HG03571 (cell line): ENCODE results near the gene H2BW2.
"Not testable (repeated sequence)": the region's sequence is repeated elsewhere in the genome, so short reads cannot be mapped to it uniquely, and the experiment has no call there.

Experiments
- ATAC-seq: cut with Tn5 transposase; IDR thresholded peaks from one replicate; pipeline ENCODE4 v1.9.1; 2021; ENCODE audit not compliant: unreplicated experiment

The H2BW2 gene

GRCh38 chrX:104039689-104040505, at the start of gene H2BW2:
Gene H2BW2, plus strand, starts transcription at chrX:104039956. Its CDS starts 39 bp downstream, at chrX:104039995.
- no peak for ATAC-seq

DNA sequence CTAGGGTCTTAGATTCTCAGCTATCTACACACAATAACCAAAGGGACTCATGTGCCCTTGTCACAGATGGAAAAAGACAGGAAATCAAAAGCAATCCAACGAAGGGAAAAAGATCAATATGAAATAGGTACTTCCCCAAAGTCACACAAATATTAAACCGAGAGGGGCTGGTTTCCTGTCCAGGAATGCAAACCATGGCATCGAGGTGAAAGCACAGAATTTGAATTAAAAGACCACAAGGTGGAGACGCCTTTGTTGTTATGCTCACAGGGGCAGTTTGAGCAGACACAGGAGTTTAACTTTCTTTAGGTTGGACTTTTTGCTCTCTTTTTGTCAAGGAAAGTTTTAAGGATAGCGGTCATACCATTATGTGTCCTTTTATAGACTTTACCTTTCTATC, 40.5 kb upstream of the H2BW2 start:
- ATAC-seq = peak; percentile 87

GRCh38 chrX:104008831-104009230, 30.9 kb upstream of the H2BW2 start:
- ATAC-seq = no peak

- ATAC-seq = no peak
These were observed 26.6 kb upstream of the H2BW2 start for GRCh38 chrX:104013158-104013557.

DNA sequence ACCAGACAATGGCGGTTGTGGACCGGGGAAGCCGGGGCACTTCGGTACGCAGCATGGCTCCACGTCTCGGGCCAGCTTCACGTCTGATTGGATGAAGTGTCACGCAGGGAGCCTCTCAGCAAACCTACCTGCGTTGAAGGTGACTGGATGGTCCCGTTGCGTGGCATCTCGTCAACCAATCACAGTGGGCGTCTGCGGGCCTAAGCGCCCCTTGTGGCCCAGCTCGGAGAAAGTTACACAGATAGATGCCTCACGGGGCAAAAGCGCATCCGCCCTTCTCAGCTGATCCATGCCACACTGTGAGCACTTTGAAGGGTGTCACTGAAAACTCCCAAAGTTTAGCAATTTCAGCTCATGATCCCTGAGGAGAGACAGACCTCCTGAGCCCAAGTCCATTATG, 26.1 kb upstream of the H2BW2 start, which contains the start of gene H2BW1:
H2BW1 (minus strand) TSS at position 103 of the 400 bp plus-strand sequence. CDS start 132 bp downstream, outside the sequence.
- no peak for ATAC-seq

DNA sequence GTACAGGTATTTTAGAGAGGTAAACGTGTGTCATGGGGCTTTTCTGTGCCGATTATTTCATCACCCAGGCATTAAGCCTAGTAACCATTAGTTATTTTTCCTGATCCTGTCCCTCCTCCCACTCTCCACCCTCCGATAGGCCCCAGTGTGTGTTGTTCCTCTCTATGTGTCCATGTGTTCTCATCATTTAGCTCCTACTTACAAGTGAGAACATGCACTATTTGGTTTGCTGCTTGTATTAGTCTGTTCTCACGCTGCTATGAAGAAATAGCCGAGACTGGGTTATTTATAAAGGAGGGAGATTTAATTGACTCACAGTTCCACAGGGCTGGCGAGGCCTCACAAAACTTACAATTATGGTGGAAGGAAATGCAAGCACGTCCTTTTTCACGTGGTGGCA, 24.2 kb upstream of the H2BW2 start:
- not testable (repeated sequence) for ATAC-seq

DNA sequence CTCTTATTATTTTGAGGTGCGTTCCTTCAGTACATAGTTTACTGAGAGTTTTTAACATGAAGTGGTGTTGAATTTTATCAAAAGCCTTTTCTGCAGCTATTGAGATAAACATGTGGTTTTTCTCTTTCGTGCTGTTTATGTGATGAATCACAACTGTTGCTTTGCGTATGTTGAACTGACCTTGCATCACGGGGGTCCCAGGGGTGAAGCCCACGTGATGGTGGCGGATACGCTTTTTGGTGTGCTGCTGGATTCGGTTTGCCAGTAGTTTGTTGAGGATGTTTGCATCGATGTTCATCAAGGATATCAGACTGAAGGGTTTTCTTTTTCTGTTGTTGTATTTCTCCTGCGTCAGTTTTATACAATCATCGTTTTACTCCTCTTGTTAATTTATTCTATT, 21.6 kb upstream of the H2BW2 start:
- no peak for ATAC-seq

DNA sequence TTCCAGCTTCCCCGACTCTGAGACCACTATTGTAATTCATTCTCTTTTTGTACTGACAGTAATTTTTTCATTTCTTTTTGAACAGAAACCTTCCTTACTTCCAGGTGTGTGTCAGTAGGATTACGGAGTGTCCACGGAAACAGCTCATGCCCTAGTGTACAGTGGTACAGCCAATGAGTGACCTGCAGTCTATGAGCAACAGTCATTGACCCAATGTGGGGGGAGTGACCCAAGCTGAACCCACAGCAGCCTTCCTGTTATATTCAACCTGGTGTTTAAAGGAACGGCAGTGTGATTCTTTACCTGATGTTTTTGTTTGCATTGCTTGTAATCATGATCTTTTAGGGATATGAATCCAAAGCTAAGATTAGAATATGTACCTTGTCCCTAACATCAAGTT, 1.2 kb downstream of the H2BW2 start:
- ATAC-seq = no peak

DNA sequence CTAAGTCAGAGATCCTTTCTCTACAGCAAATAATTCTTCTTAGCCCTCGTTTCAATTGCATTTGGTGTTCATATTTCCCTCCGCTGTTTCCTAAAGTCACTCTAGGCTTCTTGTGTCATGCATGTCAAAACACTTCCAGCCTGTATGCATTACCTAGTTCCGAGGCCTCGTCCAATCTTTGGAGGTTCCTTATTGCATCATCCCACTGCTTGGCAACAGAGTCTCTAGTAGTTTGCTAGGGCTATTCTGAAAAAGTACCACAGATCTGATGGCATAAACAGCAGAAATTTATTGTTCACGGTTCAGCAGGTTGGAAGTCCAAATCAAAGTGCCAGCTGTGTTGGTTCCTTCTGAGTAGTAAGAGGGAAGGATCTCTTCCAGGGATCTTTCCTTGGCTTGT, 5.9 kb downstream of the H2BW2 start:
- ATAC-seq = no peak

DNA sequence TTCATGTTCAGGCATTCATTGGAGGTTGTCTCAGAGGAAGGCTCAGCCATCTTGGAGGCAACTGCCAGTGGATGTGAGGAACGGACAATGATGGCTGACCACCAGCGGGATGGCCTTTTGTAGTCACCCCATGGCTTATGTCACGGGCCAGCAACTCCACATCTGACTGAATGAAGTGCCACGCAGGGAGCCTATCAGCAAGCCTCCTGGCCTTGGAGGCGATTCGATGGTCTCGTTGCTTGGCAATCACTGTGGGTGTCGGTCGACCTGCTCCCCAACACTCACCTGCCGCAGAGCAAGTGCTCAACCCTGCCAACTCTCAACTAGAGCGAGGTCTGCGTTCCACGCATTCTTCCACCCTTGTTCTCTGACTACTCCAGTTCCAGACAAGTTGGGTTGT, 7.4 kb downstream of the H2BW2 start:
- ATAC-seq = no peak

- not testable (repeated sequence) for ATAC-seq
These were observed 15.2 kb downstream of the H2BW2 start for GRCh38 chrX:104054956-104055355.

- ATAC-seq = not testable (repeated sequence)
These were observed 22.9 kb downstream of the H2BW2 start for GRCh38 chrX:104062636-104063035.

GRCh38 chrX:104075778-104076445, 36.2 kb downstream of the H2BW2 start, which contains the start of gene TMSB15C:
Gene TMSB15C, minus strand, starts transcription at chrX:104076236.
- ATAC-seq = peak; percentile 99

DNA sequence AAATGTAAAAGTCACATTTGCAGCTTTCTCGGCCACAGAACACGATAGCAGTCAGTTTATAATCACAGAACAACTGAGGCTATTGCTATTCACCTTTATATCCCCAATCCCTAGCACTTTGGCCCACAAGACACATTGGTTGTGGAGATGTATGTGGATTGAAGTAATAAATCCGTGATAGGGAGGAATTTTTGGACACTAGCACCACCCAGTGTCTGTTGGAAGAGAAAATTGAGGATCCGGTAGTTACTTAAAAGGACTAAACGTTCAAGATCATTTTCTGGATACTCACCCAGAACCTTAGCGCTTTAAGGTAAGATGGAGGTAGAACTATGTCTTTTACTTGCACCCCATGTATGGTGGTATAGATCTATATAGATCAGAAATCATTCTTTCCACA, 38.1 kb downstream of the H2BW2 start:
- not testable (repeated sequence) for ATAC-seq

DNA sequence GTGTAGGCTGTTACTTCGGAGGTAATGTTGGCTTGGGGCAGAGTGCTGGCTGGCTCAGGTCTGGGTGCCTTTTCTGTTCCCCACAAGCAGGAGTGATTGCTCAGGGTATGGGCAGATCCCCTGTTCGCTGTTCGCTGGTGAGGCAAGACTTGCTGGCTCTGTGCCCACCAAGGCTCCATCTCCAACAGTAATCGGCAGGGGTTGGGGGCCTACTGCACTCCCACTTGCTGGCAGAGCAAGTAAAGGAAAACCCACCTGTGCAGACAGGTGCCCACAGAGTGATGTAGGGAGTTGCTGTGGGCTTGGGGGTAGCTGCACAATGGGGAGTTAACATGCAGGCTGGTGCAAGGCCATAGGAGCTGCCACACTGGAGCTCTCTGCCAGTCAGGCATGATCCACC, 44.3 kb downstream of the H2BW2 start:
- no peak for ATAC-seq

DNA sequence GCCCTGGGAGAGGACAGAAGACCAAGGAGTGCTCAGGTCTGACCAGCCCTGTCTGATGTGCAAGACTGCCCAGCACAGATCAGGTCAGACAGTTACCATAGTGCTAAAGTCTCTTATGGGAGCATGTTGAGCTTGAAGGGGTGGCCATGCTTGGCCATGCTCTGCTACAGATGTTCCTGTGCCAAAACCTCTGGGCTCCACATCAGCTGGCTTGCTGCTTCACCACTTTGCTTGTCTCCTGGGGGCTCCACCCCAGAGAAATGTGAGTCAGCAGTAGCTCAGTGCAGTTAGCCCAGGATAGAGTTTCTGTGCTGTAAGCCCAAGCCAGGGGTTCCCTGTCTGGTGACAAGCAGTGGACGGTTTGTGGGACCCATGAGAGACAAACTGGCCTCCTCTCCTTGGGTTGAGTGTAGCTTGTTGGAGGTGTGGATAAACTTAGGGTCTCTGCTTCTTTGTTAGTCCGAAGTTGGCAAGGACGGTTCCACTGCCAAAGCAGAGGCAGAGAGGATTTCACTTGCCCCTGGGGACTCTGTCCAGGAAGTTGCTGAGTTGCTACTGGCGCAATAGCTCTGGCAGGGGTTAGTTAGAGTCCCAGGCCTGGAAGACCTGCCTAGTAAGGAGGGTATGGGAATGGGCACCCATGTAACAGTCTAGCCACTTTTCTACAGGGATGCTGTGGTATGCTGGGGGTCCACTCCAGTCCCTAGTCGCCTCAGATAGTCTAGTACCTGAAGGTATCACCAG, 45.0 kb downstream of the H2BW2 start:
- no peak for ATAC-seq

- ATAC-seq = no peak
These were observed 45.7 kb downstream of the H2BW2 start for GRCh38 chrX:104085477-104085876.

- no peak for ATAC-seq
These were observed 46.2 kb downstream of the H2BW2 start for GRCh38 chrX:104085919-104086318.
